ENCODE results near the gene CBX1. TPM values are rescaled to one million over a fixed set of nuclear protein-coding genes. Genes with fewer than 3 reads are reported as not detected.

Gene CBX1
- total and polyA plus RNA-seq, 12 donors, result 13.2 to 56.3 (median 37.3) TPM

DNA sequence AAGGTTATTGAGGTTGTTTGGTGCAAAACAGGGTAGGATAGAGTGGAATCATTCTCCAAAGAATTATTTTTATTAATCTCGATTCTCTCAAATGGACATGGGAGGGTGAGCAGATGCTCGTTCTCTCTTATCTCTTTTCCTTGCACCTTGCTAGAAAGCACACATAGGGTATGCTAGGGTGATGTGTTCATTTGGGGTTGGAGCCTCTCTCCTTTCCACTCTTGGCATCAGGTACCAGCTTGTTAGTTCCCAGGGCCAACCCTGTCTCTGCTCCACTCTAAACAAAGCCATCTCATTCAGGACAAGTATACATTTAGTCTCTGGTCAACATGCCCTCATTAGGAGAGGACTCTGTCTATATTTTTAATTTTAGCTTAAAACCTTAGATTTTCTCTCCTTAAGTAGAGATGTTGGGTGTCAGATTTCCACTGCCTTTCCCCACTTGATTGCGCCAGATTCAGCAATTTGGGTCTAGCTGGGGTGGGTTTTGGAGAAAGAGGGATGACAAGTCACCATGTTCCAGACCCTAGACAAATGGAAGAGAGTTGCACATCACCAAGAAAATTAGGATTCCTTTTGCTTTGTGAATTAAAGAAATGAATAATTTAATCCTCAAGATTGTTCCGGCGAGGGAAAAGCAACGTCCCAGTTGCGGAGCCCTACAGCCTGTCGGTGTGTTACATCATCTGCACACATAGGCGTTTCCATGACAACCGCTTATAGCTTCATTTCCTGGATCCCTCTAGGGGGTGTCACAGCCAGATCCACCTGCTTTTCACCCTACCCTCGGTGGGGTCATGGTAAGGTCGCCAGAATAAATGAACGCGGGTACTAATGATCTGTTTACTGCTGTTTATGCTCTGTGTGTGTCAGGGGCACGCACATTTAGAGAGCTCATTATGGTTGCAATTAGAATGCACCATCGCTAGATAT, 47.8 kb upstream of the CBX1 start:
- TF ChIP-seq, protein P1, sequence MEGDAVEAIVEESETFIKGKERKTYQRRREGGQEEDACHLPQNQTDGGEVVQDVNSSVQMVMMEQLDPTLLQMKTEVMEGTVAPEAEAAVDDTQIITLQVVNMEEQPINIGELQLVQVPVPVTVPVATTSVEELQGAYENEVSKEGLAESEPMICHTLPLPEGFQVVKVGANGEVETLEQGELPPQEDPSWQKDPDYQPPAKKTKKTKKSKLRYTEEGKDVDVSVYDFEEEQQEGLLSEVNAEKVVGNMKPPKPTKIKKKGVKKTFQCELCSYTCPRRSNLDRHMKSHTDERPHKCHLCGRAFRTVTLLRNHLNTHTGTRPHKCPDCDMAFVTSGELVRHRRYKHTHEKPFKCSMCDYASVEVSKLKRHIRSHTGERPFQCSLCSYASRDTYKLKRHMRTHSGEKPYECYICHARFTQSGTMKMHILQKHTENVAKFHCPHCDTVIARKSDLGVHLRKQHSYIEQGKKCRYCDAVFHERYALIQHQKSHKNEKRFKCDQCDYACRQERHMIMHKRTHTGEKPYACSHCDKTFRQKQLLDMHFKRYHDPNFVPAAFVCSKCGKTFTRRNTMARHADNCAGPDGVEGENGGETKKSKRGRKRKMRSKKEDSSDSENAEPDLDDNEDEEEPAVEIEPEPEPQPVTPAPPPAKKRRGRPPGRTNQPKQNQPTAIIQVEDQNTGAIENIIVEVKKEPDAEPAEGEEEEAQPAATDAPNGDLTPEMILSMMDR (IDR thresholded peaks at IDR 0.05), result no peak
- TF ChIP-seq POLR2A (IDR thresholded peaks at IDR 0.05), result no peak
- Histone ChIP-seq H3K27me3 (no peaks in the 10 kb centered on the region), H3K4me1 (replicated peaks in 1 of 2) (no peaks in the 10 kb centered on the region), H3K36me3 (replicated peaks in 1 of 2) (no peaks in the 10 kb centered on the region), H3K27ac (no peak overlapping the region), H3K4me3 (no peak overlapping the region), H3K9me3 (replicated peaks in 1 of 3) (no peaks in the 10 kb centered on the region)
- DNase-seq, result no peak
- WGBS, 4 donors, result 70 to 73% (median 72%) methylated on average over 16 of the region's 16 CpGs
- intact Hi-C loops (cut with DNase I), result no loop called here

DNA sequence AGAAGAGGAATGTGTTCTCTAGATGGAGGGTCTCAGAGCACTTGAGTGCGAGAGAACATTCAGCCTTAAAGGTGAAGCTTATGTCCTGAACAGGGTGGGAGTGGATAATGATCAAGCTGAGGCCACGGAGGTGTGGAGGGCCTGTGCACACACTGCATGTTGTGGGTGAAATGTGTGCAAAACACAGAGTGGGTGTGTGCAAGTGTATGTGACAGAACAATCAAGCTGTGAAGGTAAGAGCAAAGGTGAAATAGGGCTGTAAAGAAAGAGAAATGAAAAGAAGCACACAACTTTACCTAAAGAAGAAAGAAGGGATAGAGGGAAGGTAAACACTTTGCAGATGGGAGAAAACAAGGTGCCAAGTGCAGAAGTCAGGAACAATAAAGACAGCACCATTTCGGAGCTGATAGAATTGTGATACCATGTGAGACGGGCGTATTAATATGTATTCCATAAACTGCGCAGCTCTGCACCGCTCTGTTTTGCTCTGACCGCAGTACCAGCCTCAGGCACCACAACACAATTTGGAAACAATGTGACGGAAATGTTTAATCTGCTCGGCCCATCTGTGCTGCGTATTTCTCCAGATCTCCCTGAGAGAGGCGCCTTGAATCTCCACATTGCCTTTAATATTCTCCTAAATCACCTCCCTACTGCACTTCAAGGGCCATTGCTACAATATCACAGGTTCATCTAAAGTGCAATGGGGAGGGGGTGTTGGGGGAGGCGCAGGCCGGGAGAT, 46.9 kb upstream of the CBX1 start:
- H3K4me3 ChIP-seq, result no peak overlapping the region
- no peak for TF ChIP-seq POLR2A (IDR thresholded peaks at IDR 0.05)
- TF ChIP-seq, protein P1 (IDR thresholded peaks at IDR 0.05), result no peak
- H3K27ac ChIP-seq, result no peak overlapping the region
- H3K27me3 ChIP-seq, result no peaks in the 10 kb centered on the region
- no peaks in the 10 kb centered on the region for H3K36me3 ChIP-seq (replicated peaks in 1 of 2)
- no peaks in the 10 kb centered on the region for H3K9me3 ChIP-seq (replicated peaks in 1 of 3)
- no peak for DNase-seq
- H3K4me1 ChIP-seq (replicated peaks in 1 of 2), result no peaks in the 10 kb centered on the region
- WGBS, 4 donors, result 74 to 84% (median 80%) methylated on average over 14 of the region's 14 CpGs
- intact Hi-C loops (cut with DNase I), result no loop called here

DNA sequence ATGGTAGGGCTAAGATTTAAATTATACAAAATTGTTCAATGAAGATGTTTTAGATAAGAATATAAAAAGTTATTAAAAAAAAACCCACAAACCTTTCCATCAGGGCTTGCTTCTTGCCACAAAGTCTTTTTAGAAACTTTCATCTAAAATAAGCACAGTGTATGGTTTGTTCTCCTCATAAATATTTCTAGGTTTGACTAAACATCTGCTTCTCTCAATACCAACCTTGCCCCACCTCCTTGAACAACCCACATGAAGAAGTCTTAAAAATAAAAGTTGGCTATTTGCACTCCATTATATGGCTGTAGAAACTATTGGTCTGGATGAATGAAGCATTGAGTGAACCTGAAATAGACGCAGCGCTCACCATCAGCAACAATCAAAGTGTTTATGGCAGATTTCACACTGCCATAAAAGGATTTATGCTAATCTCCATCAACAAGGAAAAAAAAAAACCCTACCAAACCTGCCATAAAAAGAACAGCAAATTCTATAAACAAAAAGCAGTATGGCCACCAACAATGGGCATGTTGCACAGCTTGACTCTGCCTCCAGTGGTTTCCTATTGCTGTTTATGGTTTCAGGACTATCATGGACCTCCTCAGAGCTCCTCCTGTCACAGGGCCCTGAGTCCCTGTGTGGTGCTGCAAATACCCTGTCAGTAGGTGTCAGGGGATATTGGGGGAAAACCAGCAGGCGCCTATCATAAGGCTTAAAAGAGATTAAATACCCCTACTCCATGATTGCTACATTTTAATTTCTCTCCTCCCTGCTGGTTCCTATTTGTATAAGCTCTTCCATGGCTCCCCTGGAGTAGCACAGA, 43.9 kb upstream of the CBX1 start:
- Histone ChIP-seq H3K4me3 (no peak overlapping the region), H3K27ac (no peak overlapping the region), H3K9me3 (replicated peaks in 1 of 3) (no peaks in the 10 kb centered on the region), H3K27me3 (no peaks in the 10 kb centered on the region), H3K36me3 (replicated peaks in 1 of 2) (no peaks in the 10 kb centered on the region), H3K4me1 (replicated peaks in 1 of 2) (no peaks in the 10 kb centered on the region)
- intact Hi-C loops (cut with DNase I), result no loop called here
- DNase-seq, result no peak
- TF ChIP-seq POLR2A (IDR thresholded peaks at IDR 0.05), result no peak
- TF ChIP-seq, protein P1 (IDR thresholded peaks at IDR 0.05), result no peak
- WGBS, 4 donors, result 94 to 97% (median 96%) methylated on average over 3 of the region's 3 CpGs

DNA sequence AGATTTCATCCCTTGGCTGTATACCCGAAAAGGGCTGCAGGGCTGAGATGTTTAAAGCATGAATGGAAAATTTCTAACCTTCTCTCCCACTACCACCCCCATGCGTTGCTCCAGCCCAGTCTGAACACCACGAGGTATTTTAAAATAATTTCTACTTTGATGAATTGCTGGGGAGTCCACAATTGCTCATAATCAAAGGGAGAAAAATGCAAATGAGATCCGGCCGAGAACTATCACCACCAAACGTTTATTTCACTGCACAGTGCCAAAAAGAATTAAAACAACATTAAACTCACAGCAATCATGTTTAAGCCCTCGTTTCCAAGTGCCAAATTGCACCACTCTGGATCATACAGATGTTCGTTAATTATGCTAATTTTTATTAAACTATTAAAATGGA, 43.0 kb upstream of the CBX1 start:
- H3K27me3 ChIP-seq, result no peaks in the 10 kb centered on the region
- TF ChIP-seq POLR2A (IDR thresholded peaks at IDR 0.05), result no peak
- TF ChIP-seq, protein P1 (IDR thresholded peaks at IDR 0.05), result no peak
- intact Hi-C loops (cut with DNase I), result no loop called here

More for the DNA sequence above, 43.0 kb upstream of the CBX1 start:
- Histone ChIP-seq H3K9me3 (replicated peaks in 1 of 3) (no peaks in the 10 kb centered on the region), H3K4me1 (replicated peaks in 1 of 2) (no peaks in the 10 kb centered on the region), H3K27ac (no peak overlapping the region), H3K4me3 (no peak overlapping the region), H3K36me3 (replicated peaks in 1 of 2) (no peaks in the 10 kb centered on the region)
- DNase-seq, result no peak
- 64 to 74% (median 65%) methylated on average over 8 of the region's 8 CpGs for WGBS, 4 donors
